ENCODE measurements around the gene EML1.

DNA sequence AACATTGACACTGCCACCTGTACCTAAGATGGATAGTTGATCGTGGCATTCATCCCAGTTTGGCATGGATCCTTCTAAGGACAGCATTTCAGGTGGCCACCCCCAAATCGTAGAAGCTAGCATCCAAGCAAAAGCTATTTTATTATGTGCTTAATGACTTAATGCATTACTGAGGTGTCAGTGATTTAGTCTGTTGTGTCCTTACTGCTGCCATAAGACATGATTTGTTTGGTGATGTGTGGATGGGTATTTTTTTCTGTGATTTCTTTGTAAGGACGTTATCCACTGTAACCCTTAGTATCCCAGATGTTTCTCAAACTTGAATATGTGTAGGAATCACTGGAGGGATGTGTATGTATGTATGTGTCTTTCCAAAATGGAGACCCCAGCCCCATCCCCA is 190.8 kb downstream of the EML1 start:
- TF ChIP-seq EZH2 (IDR thresholded peaks at IDR 0.05; ENCODE audit: borderline replicate concordance, insufficient read depth, low read length, poor library complexity, severe bottlenecking) (no peak), SMC3 (conservative IDR thresholded peaks at IDR 0.05; ENCODE audit: poor library complexity) (no peak)

All from neural cell (in vitro differentiated cells).